SK-N-SH treated with all-trans-retinoic acid at 6 μM for 48 hours (cell line): ENCODE data around the gene MMP11.

Experiments
- ATAC-seq: fragments of 200-7000 bp; cut with Tn5 transposase; 3 replicates; pipeline ENCODE4 v1.9.1; 2020; ENCODE audit warnings: mild to moderate bottlenecking, moderate library complexity
- ARNTL ChIP-seq: fragments of 450-650 bp; formaldehyde crosslinking; IDR thresholded peaks from 2 replicates; pipeline ENCODE4 v1.5.0; 2020; ENCODE audit warnings: low read depth, mild to moderate bottlenecking, moderate library complexity, borderline replicate concordance
- BACH2 ChIP-seq: fragments of 250-450 bp; sonication (Bioruptor Pico); IDR thresholded peaks from 2 replicates; pipeline ENCODE4 v1.9.0; 2021; ENCODE audit warnings: mild to moderate bottlenecking, borderline replicate concordance
- CSDC2 ChIP-seq: fragments of 250-450 bp; sonication (Bioruptor Pico); IDR thresholded peaks from 2 replicates; pipeline ENCODE4 v1.5.0; 2020; ENCODE audit warnings: mild to moderate bottlenecking, moderate library complexity
- ESRRG ChIP-seq: fragments of 250-450 bp; sonication (Bioruptor Pico); IDR thresholded peaks from 2 replicates; pipeline ENCODE4 v1.6.1; 2021; ENCODE audit warnings: mild to moderate bottlenecking
- GLIS3 ChIP-seq: fragments of 250-450 bp; sonication (Bioruptor Pico); IDR thresholded peaks from 2 replicates; pipeline ENCODE4 v1.5.0; 2020; ENCODE audit warnings: mild to moderate bottlenecking, moderate library complexity
- ISL1 ChIP-seq: fragments of 250-450 bp; sonication (Bioruptor Pico); IDR thresholded peaks from 2 replicates; pipeline ENCODE4 v2.1.2; 2022; ENCODE audit warnings: mild to moderate bottlenecking, moderate library complexity
- OSR1 ChIP-seq: fragments of 250-450 bp; sonication (Bioruptor Pico); IDR thresholded peaks from 2 replicates; pipeline ENCODE4 v1.8.0; 2022; ENCODE audit warnings: moderate library complexity, mild to moderate bottlenecking, inconsistent platforms
- PATZ1 ChIP-seq: fragments of 250-450 bp; sonication (Bioruptor Pico); IDR thresholded peaks from 2 replicates; pipeline ENCODE4 v1.8.0; 2020; ENCODE audit warnings: mild to moderate bottlenecking, moderate library complexity, borderline replicate concordance
- POU6F1 ChIP-seq: fragments of 250-450 bp; sonication (Bioruptor Pico); IDR thresholded peaks from 2 replicates; pipeline ENCODE4 v1.8.0; 2021; ENCODE audit warnings: low read depth, mild to moderate bottlenecking, moderate library complexity, borderline replicate concordance
- PPARA ChIP-seq: fragments of 250-450 bp; sonication (Bioruptor Pico); IDR thresholded peaks from 2 replicates; pipeline ENCODE4 v1.5.0; 2020; ENCODE audit warnings: mild to moderate bottlenecking, borderline replicate concordance
- RARB ChIP-seq: fragments of 250-450 bp; sonication (Bioruptor Pico); IDR thresholded peaks from 2 replicates; pipeline ENCODE4 v1.8.0; 2021; ENCODE audit warnings: mild to moderate bottlenecking, moderate library complexity
- SNAI2 ChIP-seq: fragments of 250-450 bp; sonication (Bioruptor Pico); IDR thresholded peaks from 2 replicates; pipeline ENCODE4 v1.5.0; 2020; ENCODE audit warnings: mild to moderate bottlenecking, moderate library complexity
- TCF4 ChIP-seq: fragments of 250-450 bp; sonication (Bioruptor Pico); IDR thresholded peaks from 2 replicates; pipeline ENCODE4 v1.8.0; 2021; ENCODE audit warnings: mild to moderate bottlenecking, moderate library complexity, borderline replicate concordance
- TOX ChIP-seq: fragments of 250-450 bp; sonication (Bioruptor Pico); IDR thresholded peaks from 2 replicates; pipeline ENCODE4 v1.8.0; 2021; ENCODE audit warnings: mild to moderate bottlenecking, moderate library complexity, borderline replicate concordance
- TSHZ2 ChIP-seq: fragments of 250-450 bp; sonication (Bioruptor Pico); IDR thresholded peaks from 2 replicates; pipeline ENCODE4 v1.5.0; 2020; ENCODE audit warnings: mild to moderate bottlenecking, moderate library complexity
- ZC3H10 ChIP-seq: fragments of 250-450 bp; sonication (Bioruptor Pico); IDR thresholded peaks from 2 replicates; pipeline ENCODE4 v1.5.1; 2021; ENCODE audit warnings: mild to moderate bottlenecking, moderate library complexity
- ZFP3 ChIP-seq: fragments of 250-450 bp; sonication (Bioruptor Pico); IDR thresholded peaks from 2 replicates; pipeline ENCODE4 v1.5.0; 2020; ENCODE audit warnings: mild to moderate bottlenecking, moderate library complexity
- ZNF565 ChIP-seq: fragments of 450-650 bp; formaldehyde crosslinking; conservative IDR thresholded peaks from 2 replicates; pipeline ENCODE4 v1.5.0; 2020; ENCODE audit warnings: low read depth, mild to moderate bottlenecking, moderate library complexity
- ZNF70 ChIP-seq: fragments of 450-650 bp; formaldehyde crosslinking; IDR thresholded peaks from 2 replicates; pipeline ENCODE4 v1.5.0; 2020; ENCODE audit warnings: mild to moderate bottlenecking, moderate library complexity
- ZNF8 ChIP-seq: fragments of 450-650 bp; formaldehyde crosslinking; IDR thresholded peaks from 2 replicates; pipeline ENCODE4 v1.5.0; 2020; ENCODE audit warnings: mild to moderate bottlenecking, moderate library complexity

The MMP11 gene

GRCh38 chr22:23744001-23744400 lies 28.6 kb upstream of the MMP11 start (continued):
- TF ChIP-seq ZC3H10 (CRISPR knock-in tag): no peak
- TF ChIP-seq, all 23 proteins: peak for 0

DNA sequence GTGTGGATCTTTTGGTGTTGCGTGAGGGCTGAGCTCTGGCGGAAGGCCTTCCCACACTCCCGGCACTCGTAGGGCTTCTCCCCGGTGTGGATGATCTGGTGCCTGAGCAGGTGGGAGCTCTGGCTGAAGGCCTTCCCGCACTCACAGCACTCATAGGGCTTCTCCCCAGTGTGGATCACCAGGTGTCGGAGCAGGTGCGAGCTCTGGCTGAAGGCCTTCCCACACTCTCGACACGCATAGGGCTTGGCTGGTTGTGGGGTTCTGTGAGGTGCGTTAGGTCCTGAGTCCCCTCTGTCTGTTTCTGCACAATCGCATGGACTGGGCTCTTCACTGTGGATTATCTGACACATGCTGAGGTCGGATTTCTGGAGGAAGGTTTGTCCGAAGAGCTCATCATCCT lies 28.2 kb upstream of the MMP11 start:
- no peak for ATAC-seq
- TF ChIP-seq ARNTL (CRISPR knock-in tag) (no peak), GLIS3 (CRISPR knock-in tag) (no peak), PATZ1 (CRISPR knock-in tag) (no peak), TOX (no peak), ISL1 (no peak), ZNF8 (CRISPR knock-in tag) (no peak), ESRRG (CRISPR knock-in tag) (no peak)
- TF ChIP-seq, all 23 proteins: peak for 0

- no peak for ATAC-seq
Observed at GRCh38 chr22:23745791-23746190, 26.9 kb upstream of the MMP11 start.

GRCh38 chr22:23749841-23750301 lies 22.8 kb upstream of the MMP11 start:
- TF ChIP-seq ZNF565 (CRISPR knock-in tag) (no peak), GLIS3 (CRISPR knock-in tag) (no peak), ZNF70 (CRISPR knock-in tag) (no peak), TOX (no peak), ZFP3 (no peak), PATZ1 (CRISPR knock-in tag) (no peak), TCF4 (CRISPR knock-in tag) (no peak), ZC3H10 (CRISPR knock-in tag) (no peak), ZNF8 (CRISPR knock-in tag) (no peak), SNAI2 (no peak), OSR1 (no peak), RARB (CRISPR knock-in tag) (no peak)

More at GRCh38 chr22:23745791-23746190, 26.9 kb upstream of the MMP11 start:
- TF ChIP-seq PATZ1 (CRISPR knock-in tag): no peak
- TF ChIP-seq CSDC2 (CRISPR knock-in tag): no peak
- no peak for TF ChIP-seq ZC3H10 (CRISPR knock-in tag)
- no peak for TF ChIP-seq ARNTL (CRISPR knock-in tag)
- TF ChIP-seq POU6F1: no peak
- TF ChIP-seq TSHZ2: no peak
- no peak for TF ChIP-seq PPARA (CRISPR knock-in tag)
- TF ChIP-seq BACH2 (CRISPR knock-in tag): no peak

More at GRCh38 chr22:23749841-23750301, 22.8 kb upstream of the MMP11 start:
- no peak for ATAC-seq
